Middle frontal gyrus (tissue), 1 donor: ENCODE results near the gene SLC26A1.

Source experiments
- DNase-seq: peaks from one replicate; pipeline ENCODE4 v3.0.0-alpha.2; 2015; ENCODE audit warnings: low spot score; ENCODE audit errors: extremely low spot score

SLC26A1 gene

DNA sequence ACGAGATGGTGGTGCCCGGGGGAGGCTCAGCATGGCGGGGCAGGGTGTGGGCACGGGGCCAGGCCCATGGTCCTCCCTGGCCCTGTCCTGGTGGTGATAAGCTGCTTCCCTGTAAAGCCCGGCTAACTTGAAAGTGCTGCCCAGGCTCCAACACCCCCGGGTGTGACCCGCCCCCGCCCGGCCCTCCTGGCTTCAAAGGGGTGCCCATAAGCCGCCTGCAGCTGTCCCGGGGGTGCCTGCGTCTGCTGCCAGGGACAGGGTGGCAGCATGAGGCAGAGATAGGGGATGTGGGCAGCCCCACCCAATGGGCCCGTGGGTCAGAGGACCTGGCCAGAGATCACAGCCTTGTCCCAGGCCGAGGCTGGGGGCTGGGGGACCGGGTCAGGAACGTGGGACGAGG lies 36.3 kb upstream of the SLC26A1 start:
- no peak for DNase-seq

DNA sequence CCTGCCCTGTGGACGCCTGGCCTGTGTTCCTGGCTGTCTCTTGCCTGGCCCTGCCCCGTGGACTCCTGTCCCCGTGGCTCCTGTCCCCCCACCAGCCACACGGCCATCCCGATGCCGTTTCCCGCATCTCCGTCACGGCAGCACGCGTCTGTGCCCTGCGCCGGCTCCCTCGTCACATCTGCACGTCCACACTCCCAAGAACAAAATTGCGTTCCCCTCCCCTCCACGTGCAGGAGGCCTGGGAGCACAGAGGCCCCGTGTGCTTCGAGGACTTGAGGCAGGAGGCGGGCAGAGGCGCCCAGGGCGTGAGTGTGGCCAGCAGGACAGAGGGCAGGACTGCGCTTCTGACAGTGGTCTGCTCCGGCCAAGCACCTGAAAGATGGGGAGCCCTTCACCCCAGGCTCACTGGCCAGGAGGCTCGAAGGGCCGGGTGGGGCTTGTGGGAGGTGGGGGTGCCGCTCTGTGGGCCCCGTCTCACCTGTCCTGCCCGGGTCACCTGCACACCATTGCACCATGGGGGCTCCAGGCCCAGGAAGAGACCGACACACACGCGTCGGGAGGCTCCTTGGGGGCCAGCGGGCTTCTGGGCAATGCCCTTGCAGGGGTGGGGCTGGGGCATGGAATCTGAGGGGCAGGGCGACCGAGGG lies 35.5 kb upstream of the SLC26A1 start:
- DNase-seq = no peak

DNA sequence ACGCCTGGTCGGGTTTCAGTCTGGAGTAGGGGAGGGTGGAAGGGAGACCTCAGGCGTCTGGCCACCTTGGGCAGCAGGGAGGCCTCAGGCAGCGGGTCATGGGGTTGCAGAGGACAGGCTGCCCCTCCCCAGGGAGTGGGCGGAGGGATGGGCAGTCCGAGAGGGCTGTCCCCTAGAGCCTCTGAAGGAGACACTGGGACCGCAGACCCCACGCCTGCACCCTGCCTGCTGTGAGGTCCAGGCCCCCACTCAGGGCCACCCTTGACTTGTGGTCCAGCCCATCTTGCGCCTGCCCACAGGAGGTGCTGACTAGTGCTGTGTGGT lies 34.7 kb upstream of the SLC26A1 start:
- DNase-seq = no peak

DNA sequence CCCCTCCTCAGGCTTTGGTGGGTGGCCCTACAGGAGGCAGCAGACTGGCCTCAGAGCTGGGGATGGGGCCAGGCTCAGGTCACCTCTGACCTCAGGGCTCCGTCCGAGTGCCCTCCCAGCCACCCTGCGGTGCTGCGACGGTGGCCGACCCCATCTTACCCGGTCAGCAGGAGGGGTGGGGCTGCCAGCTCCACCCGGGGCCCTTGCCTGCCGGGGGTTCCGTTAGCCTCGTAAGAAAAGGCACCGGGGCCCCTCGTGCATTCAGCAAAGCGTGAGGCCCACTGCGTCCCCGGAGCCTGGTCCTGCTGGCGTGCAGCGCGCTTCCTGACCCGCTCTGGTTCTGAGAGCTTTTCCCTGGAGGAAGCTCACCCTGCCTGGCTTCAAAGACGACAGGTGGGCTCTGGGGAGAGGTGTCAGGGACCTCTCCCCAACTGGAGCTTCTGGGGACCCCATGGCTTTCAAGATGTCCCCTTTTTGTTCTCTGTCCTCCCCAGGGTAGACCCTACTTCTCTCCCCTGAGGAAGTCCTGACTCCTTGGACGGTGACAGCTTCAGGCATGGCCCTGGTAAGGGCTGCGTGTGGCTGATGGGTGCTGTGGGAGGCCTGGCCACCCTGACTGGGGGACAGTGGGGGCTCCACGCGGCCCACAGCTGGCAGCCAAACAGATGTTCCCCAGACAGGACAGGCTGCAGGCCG lies 34.2 kb upstream of the SLC26A1 start:
- no peak for DNase-seq

DNA sequence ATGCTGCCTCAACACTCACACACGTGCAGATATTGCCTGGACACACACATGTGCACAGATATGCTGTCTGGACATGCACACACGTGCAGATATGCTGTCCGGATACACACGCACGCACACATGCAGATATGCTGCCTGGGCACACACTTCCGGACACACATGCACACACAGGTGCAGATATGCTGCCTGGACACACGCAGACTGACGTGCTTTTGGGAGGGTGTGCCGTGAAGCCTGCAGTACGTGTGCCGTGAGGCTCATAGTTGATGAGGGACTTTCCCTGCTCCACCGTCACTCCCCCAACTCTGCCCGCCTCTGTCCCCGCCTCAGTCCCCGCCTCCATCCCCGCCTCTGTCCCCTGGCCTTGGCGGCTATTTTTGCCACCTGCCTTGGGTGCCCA lies 32.9 kb upstream of the SLC26A1 start:
- no peak for DNase-seq

DNA sequence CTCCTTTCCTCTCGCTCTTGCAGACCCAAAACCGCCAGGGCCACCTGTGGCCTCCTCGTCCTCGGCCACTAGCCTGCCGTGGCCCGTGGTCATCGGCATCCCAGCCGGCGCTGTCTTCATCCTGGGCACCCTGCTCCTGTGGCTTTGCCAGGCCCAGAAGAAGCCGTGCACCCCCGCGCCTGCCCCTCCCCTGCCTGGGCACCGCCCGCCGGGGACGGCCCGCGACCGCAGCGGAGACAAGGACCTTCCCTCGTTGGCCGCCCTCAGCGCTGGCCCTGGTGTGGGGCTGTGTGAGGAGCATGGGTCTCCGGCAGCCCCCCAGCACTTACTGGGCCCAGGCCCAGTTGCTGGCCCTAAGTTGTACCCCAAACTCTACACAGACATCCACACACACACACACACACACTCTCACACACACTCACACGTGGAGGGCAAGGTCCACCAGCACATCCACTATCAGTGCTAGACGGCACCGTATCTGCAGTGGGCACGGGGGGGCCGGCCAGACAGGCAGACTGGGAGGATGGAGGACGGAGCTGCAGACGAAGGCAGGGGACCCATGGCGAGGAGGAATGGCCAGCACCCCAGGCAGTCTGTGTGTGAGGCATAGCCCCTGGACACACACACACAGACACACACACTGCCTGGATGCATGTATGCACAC lies 31.8 kb upstream of the SLC26A1 start:
- DNase-seq = no peak

DNA sequence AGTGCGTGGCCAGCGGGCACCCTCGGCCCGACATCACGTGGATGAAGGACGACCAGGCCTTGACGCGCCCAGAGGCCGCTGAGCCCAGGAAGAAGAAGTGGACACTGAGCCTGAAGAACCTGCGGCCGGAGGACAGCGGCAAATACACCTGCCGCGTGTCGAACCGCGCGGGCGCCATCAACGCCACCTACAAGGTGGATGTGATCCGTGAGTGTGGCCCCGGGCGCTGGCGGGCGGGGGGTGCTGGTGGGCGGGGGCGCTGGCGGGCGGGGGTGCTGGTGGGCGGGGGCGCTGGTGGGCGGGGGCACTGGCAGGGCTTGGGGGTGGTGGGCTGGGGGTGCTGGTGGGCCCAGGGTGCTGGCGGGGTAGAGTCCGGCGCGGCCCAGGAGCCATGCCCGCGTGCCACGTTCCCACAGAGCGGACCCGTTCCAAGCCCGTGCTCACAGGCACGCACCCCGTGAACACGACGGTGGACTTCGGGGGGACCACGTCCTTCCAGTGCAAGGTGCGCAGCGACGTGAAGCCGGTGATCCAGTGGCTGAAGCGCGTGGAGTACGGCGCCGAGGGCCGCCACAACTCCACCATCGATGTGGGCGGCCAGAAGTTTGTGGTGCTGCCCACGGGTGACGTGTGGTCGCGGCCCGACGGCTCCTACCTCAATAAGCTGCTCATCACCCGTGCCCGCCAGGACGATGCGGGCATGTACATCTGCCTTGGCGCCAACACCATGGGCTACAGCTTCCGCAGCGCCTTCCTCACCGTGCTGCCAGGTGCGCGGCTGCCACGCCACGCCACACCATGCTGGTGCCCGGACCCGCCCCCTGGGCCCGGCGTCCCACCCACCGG lies 30.9 kb upstream of the SLC26A1 start:
- DNase-seq = no peak

DNA sequence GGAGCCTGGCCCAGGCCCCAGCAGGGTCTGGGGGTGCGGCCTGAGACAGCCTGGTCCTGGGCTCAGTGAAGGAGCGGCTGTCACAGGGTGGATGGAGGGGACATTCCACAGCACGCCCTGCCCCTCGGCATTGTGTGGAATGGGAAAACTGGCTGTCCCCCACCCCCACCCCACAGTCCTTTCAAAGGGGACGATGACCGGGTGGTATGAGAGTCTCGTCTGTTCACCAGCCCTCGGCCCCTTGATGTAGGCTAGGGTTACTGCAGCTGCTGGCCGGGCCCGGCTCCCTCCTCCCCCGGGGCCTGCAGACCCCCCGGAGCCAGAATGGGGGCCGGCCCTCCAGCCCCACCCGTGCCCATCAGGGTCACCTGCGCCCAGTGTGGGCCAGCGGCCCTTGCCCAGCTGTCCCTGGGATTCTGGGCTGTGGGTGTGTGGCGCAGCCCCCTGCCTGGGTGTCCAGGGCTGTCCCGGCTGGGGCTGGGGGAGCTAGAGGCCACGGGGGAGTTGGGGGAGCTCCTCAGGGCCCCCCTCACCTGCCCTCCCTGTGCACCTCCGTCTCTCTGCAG lies 30.0 kb upstream of the SLC26A1 start:
- DNase-seq = no peak

DNA sequence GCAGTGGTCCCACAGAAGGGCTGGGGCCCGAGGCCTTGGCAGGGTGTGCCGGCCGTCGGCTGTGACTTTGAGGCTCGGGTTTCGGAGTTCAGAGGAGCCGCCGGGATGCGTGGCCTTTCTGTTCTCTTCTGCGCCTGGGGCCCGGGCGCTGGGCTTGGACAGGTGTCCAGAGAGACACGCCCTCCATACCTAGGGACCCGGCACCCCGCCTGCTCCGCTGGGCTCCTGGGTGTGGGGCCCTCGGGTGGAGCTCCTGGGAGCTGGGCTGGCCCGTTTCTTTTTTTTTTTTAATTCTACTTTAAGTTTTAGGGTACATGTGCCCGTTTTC lies 29.5 kb upstream of the SLC26A1 start:
- no peak for DNase-seq

DNA sequence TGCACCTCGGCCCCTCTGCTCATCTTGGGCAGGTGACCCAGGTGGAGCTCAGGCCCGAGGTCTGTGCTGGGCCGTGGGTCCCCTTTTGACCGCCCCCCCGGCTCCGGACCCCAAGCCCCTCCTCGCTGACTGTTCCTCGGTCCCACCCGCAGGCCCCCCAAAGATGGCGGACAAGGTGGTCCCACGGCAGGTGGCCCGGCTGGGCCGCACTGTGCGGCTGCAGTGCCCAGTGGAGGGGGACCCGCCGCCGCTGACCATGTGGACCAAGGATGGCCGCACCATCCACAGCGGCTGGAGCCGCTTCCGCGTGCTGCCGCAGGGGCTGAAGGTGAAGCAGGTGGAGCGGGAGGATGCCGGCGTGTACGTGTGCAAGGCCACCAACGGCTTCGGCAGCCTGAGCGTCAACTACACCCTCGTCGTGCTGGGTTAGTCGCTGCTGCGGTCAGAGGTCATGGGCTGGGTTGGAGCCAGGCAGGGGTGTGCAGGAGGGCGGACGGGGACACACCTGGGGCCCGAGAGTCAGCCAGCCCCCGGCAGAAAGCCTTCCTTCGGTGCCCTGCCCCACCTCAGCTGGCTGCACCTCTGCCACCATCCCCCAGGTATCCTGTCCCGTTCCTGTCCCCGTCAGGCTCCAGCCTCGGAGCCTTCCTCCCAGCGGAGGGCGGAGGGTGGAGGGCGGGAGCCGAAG lies 29.0 kb upstream of the SLC26A1 start:
- no peak for DNase-seq

DNA sequence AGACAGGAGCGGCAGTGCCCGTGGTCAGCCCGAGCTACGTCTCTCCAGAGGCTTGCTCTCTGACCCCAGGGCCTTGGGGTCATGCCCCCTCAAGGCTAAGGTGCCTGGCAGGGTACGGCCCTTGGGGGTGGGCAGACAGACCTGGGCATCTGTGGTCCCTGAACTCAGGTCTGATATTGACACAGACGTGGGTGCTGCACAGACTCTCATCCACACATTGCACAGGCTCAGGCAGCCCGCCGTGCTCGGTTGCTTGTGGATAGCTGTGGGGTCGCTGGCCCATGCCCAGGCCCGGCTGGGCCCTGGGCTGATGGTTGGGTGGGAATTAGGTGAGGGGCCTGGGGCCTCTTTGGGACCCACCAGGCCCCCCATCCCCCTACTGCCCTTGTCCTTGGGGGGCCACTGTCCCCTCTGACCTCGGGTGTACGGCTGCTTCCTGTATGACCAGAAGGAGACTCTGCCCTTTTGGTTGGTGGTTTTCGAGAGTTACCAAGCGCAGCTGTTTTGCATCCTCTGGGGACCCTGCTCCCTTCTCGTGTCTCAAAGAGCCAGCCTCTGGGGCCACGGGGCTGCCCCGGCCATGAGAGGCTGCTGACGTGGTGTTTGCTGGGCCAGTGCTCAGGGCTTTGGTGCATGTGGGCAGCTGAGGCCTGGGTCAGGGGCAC lies 28.3 kb upstream of the SLC26A1 start:
- DNase-seq = no peak

DNA sequence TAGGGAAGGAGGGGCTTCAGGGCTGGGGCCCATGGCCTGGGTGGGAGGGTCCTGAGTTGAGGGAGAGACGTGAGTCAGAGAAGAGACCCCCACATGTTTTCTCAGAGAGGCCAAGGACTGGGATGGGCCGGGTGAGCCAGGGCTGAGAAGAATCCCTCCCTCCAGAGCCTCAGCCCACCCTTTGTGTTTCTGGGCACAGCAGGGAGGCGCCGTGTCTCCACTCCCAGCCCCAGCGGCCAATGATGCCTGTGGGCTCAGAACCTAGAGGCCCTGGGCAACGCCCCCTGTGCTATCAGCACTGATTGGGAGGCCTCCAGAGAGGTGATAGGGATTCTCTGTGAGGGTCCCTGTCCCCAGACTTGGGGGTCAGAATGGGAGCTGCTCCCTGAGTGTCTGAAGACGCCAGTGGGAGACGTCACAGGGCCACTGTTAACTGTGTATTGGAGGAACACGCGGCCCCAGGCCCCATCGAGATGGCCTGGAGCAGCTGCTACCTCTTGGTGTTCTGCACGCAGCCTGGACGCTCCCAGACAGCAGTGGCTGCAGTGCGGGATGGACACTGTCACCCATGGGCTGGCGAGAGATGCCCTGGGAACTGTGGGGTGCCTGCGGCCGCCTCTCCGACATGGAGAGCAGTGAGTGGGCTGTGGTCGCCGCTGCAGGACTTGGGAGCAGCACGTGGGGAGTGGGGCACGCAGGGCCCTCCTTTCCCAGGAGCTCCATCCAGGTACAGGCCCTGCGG lies 26.7 kb upstream of the SLC26A1 start:
- DNase-seq = no peak

DNA sequence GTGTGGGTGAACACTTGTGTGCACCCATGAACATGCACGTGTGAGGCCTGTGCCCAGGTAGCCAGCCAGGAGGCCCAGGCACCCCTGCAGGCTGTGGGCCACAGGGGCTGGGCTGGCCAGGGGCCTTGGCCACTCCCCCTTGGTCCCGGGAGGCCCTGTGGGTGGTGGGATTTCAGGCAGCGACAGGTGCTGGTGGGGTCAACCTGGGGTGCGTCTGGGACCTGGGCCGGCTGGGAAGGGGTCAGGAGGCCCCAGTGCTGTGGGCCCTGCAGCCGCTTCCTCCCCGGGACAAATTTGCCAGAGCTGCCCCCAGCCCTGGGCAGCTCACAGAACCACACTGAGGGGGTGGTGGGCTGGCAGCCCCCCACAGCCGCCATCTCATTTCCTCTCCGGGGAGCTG lies 26.1 kb upstream of the SLC26A1 start:
- no peak for DNase-seq

DNA sequence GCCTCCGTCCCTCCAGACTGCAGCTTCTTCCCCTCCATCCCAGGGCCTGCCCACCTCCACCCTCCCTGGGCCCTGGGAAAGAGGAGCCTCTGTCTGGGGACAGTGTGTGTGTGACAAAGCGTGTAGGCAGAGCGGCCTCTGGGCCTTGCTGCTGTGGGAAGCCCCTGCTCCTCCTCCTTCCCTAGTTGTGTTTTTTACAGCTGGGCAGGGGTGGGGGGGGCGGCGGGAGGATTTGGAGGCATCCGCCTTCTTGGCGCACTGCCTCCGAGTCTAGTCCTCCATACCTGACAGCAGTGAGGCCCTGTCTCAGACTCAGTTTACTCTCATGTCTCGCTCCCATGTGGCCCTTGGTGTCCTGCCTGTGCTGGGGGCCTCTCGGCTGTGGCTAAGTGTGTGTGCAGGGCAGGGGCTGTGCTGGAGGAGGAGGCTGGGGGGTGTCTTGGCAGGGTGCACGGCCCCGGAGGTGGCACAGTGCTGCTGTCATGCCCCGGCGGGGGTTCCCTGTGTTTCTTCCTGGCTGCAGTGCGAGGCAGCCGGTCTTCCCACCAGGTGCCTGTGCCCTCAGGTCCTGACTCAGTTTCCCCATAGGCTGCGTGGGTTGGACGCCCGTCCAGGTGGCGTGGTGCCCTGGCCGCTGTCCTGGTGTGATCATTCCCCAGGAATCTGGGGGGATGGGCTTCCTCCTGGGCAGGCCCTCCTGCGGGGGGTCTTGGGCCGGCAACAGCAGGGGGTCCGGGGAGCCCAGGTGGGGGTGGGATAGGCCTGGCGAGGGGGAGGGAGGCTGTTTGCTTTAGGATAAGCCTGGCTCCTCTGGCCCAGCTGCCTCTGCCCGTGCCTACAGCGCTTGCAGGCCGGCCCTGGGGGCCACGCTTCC lies 25.2 kb upstream of the SLC26A1 start:
- DNase-seq = no peak

DNA sequence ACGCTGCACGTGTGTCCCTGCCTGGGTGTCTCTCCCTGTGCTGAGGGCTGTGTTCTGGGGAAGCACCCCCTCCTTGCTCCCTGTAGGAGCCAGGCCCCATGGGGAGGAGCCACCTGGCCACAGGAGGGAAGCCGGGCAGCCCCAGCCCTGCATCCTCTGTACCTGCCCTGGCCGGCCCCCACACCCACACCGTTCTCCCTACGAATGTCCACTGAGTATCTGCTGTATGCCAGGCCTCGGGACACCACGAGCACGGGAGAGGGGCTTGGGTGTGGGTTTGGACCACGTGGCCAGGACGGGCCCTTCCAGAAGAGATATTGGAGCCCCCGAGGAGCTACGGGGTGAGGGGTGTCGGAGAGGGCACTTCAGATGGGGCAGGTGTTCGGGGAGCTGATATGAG lies 24.5 kb upstream of the SLC26A1 start:
- DNase-seq = no peak

DNA sequence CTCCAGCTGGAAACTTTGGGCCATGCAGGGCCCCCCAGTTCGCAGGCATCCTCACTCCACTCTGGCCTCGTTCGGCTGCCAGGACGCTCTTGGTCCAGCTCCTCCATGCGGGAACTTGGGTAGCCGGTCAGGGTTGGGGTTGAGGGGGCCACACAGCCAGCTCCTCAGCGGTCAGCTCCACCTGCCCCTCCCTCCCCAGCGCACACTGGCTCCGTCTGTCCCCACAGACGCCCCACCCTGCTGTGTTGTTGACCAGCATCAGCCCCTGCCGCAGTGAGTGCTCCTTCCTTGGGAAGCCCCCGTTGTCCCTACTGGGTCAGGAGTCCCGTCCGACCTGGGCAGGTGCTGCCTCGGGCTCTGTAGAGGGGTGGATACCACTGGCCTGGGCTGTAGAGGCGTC lies 24.0 kb upstream of the SLC26A1 start:
- no peak for DNase-seq

DNA sequence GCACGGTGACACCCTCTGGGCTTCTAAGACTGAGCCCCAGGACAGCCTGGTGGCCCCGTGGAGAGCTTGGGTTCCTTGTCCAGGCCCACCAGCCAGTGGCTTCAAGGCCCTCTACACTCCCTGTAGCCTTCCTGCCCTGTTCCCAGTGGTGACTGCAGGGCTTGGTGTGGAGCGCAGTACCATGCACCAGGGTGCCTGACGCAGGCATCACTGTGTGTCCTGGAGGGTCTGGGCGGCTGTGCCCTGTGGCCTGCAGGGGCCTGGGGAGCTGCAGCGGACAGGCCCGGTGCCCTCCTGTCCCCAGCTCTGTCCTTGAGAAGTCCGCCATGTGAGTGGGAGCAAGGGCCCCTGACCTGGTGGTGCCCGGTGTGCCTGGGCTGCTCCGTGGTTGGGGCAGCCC lies 22.5 kb upstream of the SLC26A1 start:
- no peak for DNase-seq

DNA sequence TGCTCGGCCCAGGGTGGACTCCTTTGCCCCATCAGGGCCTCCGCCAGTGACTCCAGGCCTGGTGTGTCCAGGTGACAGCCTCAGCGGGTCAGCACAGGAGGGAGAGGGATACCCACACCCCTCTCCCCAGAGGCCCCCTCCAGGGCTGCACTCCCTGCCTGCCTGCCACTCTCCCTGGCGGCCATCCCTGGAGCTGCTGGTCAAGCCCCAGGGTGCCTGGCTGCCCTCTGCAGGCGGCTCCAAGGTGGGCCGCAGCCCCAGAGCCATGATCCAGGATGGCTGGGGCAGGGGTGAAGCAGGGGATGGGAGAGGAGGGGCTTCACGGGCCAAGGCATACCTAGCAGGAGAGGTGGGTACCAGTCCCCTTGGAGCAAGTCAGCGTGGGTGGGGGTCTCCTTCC lies 22.0 kb upstream of the SLC26A1 start:
- DNase-seq = no peak
